OCI-LY7 (cell line): ENCODE results near the gene CD109.

Source experiments
- EZH2phosphoT487 ChIP-seq: fragments of 200-600 bp; sonication (generic); IDR thresholded peaks from 2 replicates; pipeline ENCODE4 v1.6.1; 2018; ENCODE audit warnings: low read depth, borderline replicate concordance, mild to moderate bottlenecking, mixed run types, antibody characterized with exemption, low read length, moderate library complexity, mixed read lengths
- TF ChIP-seq, protein P1 (sequence below): fragments of 200-600 bp; sonication (generic); conservative IDR thresholded peaks from 2 replicates; pipeline ENCODE4 v1.5.1; 2014; ENCODE audit warnings: mild to moderate bottlenecking, antibody characterized with exemption, low read length, moderate library complexity, mixed read lengths

DNA sequence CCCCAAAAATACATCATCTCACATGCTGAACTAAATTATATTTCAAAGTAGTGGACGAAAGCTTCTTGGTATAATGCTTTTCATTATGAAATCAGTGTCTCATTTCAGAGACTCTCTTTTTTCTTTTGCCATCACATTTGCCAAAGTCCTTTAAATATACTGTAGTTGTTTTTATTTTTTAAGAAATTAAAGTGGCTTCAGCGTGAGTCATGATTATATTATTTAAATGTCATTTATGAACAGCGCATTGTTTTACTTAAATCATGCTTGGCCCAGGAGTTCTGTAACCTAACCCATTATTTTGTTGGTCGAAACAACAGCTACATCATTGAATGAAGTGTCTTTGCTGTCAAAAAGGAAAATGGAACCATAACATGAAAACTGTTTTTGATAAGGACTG is 100.9 kb downstream of the CD109 start:
- TF ChIP-seq, protein P1, sequence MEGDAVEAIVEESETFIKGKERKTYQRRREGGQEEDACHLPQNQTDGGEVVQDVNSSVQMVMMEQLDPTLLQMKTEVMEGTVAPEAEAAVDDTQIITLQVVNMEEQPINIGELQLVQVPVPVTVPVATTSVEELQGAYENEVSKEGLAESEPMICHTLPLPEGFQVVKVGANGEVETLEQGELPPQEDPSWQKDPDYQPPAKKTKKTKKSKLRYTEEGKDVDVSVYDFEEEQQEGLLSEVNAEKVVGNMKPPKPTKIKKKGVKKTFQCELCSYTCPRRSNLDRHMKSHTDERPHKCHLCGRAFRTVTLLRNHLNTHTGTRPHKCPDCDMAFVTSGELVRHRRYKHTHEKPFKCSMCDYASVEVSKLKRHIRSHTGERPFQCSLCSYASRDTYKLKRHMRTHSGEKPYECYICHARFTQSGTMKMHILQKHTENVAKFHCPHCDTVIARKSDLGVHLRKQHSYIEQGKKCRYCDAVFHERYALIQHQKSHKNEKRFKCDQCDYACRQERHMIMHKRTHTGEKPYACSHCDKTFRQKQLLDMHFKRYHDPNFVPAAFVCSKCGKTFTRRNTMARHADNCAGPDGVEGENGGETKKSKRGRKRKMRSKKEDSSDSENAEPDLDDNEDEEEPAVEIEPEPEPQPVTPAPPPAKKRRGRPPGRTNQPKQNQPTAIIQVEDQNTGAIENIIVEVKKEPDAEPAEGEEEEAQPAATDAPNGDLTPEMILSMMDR: no peak
- no peak for TF ChIP-seq EZH2phosphoT487
